ENCODE measurements around the gene RAD51B. TPM values are rescaled to one million over a fixed set of nuclear protein-coding genes. Genes with fewer than 3 reads are reported as not detected.

The RAD51B gene
- total RNA-seq, 1 experiment from 2014 or later = 14.2 TPM

- no peak overlapping the region for H3K4me3 Mint-ChIP-seq
- no peak overlapping the region for H3K27ac Mint-ChIP-seq
- no peaks in the 10 kb centered on the region; the same call in 1 of the 2 replicates for H3K9me3 Mint-ChIP-seq
- ATAC-seq (no peak), DNase-seq (ENCODE audit: low spot score) (no peak)
- ChIA-PET POLR2A (no interaction called here), CTCF (no interaction called here)
- no peaks in the 10 kb centered on the region for H3K27me3 Mint-ChIP-seq (ENCODE audit: low read depth)
- H3K36me3 Mint-ChIP-seq = no peaks in the 10 kb centered on the region
- TF ChIP-seq, protein P1, sequence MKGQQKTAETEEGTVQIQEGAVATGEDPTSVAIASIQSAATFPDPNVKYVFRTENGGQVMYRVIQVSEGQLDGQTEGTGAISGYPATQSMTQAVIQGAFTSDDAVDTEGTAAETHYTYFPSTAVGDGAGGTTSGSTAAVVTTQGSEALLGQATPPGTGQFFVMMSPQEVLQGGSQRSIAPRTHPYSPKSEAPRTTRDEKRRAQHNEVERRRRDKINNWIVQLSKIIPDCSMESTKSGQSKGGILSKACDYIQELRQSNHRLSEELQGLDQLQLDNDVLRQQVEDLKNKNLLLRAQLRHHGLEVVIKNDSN (CRISPR knock-in tag; IDR thresholded peaks at IDR 0.05) = no peak
- no peak for TF ChIP-seq PRDM15 (CRISPR knock-in tag; IDR thresholded peaks at IDR 0.05)
- TF ChIP-seq CDX4 (CRISPR knock-in tag; IDR thresholded peaks at IDR 0.05; ENCODE audit: borderline replicate concordance) = no peak
- no peak for TF ChIP-seq FOXP1 (CRISPR knock-in tag; IDR thresholded peaks at IDR 0.05; ENCODE audit: borderline replicate concordance)
- no peak for TF ChIP-seq RORB (CRISPR knock-in tag; IDR thresholded peaks at IDR 0.05)
- no peak for TF ChIP-seq GABPB1 (CRISPR knock-in tag; IDR thresholded peaks at IDR 0.05)
- no peak for TF ChIP-seq ZNF416 (CRISPR knock-in tag; IDR thresholded peaks at IDR 0.05)
- no peak for TF ChIP-seq STAT6 (CRISPR knock-in tag; conservative IDR thresholded peaks at IDR 0.05; ENCODE audit: low read depth)
- TF ChIP-seq NFATC4 (CRISPR knock-in tag; IDR thresholded peaks at IDR 0.05) = no peak
- TF ChIP-seq ZNF425 (CRISPR knock-in tag; conservative IDR thresholded peaks at IDR 0.05) = no peak
- no peak for TF ChIP-seq GRHL2 (CRISPR knock-in tag; IDR thresholded peaks at IDR 0.05; ENCODE audit: insufficient replicate concordance, severe bottlenecking)
- TF ChIP-seq ZBTB43 (CRISPR knock-in tag; IDR thresholded peaks at IDR 0.05) = no peak
- TF ChIP-seq ZNF423 (CRISPR knock-in tag; IDR thresholded peaks at IDR 0.05) = no peak
- no peaks in the 10 kb centered on the region for H3K4me1 Mint-ChIP-seq
These were observed 230.6 kb downstream of the RAD51B start for GRCh38 chr14:68050177-68050576.

DNA sequence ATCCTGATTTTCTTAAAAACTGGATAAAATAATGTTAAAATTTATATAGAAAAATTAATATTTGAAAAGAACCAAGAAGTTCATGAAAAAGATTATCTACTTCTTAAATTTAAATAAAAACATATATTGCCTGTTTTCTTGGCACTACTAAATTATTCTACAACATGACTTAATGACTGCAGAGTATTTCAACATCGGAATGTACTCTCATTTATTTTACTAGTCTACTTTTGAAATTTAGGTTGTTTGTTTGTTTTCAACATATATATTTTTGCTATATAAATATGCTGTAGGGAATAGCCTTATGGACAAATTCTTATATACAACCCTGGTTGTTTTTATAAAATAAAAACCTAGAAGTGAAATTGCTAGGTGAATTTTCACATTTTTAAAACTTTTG, 231.6 kb downstream of the RAD51B start:
- POLR2A ChIA-PET = no interaction called here
- no peaks in the 10 kb centered on the region for H3K27me3 Mint-ChIP-seq (ENCODE audit: low read depth)
- H3K4me1 Mint-ChIP-seq = no peaks in the 10 kb centered on the region
- CTCF ChIA-PET = no interaction called here
- no peak overlapping the region for H3K27ac Mint-ChIP-seq
- no peak for ATAC-seq
- H3K4me3 Mint-ChIP-seq = no peak overlapping the region
- H3K9me3 Mint-ChIP-seq = no peaks in the 10 kb centered on the region; the same call in 1 of the 2 replicates
- no peak for DNase-seq (ENCODE audit: low spot score)
- no peaks in the 10 kb centered on the region for H3K36me3 Mint-ChIP-seq
- TF ChIP-seq SOX15 (CRISPR knock-in tag; IDR thresholded peaks at IDR 0.05) (no peak), CREB1 (CRISPR knock-in tag; IDR thresholded peaks at IDR 0.05) (no peak), PREB (CRISPR knock-in tag; IDR thresholded peaks at IDR 0.05; ENCODE audit: borderline replicate concordance) (no peak), ARID4B (CRISPR knock-in tag; IDR thresholded peaks at IDR 0.05; ENCODE audit: borderline replicate concordance) (no peak)
